T-helper 22 cell (primary cell): Measurements from ENCODE around the gene RNF169.
"Not testable (repeated sequence)": the region's sequence is repeated elsewhere in the genome, so short reads cannot be mapped to it uniquely, and the experiment has no call there.

Experiments used
- DNase-seq: peaks from one replicate; pipeline ENCODE4 v3.0.0-alpha.2; 2020; ENCODE audit warnings: low read depth

The RNF169 gene

DNA sequence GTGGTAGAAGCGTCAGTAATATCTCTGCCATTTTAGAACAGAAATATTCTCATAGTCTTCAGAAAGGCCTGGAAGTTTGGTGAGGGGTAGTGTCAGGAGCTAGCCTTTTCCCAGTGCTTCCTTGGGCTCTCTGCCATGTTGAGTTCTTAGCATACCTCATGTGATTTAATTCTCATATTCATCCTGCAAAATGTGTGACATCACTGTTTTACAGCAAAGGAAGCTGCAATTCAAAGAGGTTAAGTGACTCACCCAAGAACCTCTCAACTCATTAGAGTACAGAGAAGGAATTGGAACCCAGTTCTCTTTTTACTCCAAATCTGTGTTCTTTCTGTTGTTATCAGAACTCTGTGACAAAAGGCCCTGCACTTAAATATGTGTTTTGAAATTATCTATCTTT, 72.1 kb downstream of the RNF169 start:
- DNase-seq, result no peak

DNA sequence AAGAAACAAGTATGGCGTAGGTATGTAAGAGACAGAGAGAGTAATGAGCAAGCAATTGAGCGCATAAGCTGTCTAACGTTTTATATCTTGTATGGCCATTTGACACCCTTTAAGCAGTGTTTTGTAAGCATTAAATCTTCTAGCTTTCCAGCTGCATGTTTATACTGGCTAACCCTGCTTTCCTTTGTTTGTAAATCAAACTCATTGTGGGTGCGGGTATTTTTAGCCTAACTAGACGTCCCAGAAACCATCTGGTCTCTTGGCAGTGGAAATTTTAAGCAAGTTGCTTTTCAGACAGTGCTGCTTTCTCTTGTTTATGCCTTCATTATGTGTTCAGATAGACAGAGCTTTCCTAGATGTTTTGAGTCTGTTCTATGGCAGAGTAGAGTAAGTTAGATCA, 73.5 kb downstream of the RNF169 start:
- DNase-seq, result no peak

DNA sequence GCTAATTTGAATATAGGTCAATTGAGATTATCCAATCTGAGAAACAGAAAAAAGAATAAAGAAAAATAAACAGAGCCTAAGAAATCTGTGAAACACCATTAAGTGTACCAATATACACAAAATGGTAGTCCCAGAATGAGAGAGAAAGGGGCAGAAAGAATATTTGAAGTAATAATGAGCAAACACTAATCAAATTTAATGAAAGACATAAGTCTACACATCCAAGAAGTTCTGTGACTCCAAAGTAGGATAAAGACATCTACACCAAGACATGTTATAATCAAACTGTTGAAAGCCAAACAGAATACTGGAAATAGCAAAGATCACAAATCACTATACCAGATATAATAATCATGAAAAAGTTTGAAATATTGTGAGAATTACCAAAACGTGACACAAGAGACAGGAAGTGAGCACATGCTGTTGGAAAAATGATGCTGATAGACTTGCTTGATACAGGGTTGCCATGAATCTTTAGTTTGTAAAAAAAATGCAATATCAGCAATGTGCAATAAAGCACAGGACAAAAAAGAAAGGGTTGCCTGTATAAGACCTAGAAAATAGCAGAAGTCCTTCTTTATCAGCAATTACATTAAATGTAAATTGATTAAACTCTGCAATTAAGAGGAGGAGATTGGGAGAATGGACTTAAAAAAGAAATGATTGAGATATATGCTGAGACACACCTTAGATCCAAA, 75.8 kb downstream of the RNF169 start:
- no peak for DNase-seq

DNA sequence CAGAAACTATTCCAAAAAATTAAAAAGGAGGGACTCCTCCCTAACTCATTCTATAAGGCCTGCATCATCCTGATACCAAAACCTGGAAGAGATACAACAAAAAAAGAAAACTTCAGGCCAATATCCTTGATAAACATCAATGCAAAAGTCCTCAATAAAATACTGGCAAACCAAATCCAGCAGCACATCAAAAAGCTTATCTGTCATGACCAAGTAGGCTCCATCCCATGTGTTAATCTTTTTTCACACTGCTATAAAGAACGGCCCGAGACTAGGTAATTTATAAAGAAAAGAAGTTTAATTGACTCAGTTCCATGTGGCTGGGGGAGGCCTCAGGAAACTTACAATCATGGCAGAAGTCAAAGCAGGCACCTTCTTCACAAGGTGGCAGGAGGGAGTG, 76.9 kb downstream of the RNF169 start:
- not testable (repeated sequence) for DNase-seq

DNA sequence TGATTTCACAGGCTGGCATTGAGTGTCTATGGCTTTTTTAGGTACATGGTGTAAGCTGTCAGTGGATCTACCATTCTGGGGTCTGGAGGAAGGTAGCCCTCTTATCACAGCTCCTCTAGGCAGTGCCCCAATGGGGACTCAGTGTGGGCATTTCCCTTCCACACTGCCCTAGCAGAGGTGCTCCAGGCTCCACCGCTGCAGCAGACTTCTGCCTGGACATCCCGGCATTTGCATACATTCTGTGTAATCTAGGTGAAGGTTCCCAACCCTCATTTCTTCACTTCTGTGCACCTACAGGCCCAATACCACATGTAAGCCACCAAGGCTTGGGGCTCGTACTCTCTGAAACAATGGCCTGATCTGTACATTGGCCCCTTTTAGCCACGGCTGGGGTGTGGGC, 78.3 kb downstream of the RNF169 start:
- no peak for DNase-seq

DNA sequence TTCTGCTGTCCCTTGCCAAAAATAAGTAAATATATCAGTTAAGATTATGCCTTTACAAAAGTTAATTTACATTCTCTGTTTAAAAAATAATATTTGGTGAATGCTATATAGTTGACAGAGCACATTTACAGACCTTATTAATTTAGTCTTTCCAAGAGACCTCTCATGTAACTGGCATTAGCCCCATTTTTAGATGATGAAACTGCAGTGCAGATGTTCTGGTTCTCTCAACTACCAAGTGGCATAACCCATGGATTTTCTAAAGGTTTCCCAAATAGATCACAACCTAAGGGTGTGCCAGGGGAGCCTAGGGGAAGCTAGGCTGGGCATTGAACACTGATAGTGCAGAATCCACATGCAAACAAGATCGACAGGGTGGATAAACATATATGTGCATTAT, 88.5 kb downstream of the RNF169 start:
- no peak for DNase-seq

DNA sequence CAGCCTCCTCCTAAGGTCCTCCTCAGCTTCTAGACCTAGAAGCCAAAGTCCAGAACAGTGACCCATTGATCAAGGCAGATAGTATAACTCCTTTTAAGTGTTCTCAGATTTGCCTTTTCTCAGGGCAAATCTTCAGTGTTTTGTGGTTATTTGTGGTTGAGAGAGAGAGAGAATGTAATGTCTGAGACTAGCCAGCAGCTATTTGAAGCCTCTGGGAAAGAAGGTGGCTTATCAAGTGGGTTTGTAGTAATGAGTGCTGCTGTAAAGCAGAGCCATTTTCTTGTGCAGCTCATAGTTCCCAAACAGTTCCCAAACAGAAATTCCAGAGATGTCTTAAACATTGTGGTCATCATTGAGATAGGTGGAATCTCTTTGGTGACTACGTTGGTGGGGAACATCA, 89.5 kb downstream of the RNF169 start:
- no peak for DNase-seq

DNA sequence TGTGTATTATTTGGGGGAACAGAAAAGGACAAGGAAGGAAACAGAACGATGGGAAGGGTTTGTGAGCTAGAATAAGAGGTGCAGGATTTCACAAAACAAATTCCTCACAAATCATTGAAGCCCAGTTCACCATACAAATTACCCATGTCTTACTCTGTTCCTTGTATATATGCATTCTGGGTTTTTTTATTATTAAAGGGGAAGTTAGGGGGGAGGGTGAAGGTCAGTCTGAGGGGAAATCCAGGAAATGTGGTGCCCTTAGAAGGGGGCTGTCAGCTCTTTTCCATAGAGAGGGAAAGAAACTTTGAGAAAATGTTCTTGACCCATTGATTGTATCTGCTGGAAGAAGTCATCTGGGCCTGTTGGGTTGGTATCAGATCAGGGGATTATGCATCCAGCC, 90.8 kb downstream of the RNF169 start:
- no peak for DNase-seq

DNA sequence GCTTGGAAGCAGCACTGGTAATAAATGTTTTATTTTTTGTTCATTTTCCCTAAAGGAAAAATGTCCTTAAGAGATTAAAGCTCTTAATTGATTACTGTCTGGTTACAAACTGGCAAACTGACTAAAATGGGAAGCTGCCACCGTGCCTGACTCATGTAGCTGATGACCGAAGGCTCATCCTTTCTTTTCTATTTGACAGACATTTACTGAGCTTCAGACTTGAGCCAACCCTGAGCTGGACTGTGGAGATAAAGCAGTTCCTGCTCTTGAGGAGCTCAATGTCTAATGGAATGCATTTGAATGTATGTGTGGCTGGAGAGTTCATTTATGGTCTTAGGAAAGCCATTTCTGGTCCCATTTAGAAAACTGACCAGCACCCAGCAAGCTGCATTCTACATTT, 91.3 kb downstream of the RNF169 start:
- DNase-seq, result no peak

DNA sequence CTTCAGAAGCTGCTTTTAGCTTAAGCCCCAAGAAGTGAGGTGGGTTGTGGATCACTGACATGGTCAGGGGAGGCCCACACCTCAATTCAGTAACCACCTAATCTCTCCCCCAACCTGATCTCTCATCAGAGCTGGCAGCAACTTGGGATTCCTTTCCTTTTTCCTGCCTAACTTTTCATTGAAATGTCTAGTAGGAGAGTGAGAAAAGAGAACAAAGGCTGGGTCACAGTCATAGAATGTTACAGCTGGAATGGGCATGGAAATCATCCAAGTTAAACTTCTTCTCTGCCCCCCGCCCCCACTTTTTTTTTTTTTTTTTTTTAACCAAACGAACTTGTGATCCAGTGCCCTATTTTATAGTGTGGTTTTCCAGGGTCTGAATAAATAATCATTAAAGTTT, 91.8 kb downstream of the RNF169 start:
- no peak for DNase-seq

DNA sequence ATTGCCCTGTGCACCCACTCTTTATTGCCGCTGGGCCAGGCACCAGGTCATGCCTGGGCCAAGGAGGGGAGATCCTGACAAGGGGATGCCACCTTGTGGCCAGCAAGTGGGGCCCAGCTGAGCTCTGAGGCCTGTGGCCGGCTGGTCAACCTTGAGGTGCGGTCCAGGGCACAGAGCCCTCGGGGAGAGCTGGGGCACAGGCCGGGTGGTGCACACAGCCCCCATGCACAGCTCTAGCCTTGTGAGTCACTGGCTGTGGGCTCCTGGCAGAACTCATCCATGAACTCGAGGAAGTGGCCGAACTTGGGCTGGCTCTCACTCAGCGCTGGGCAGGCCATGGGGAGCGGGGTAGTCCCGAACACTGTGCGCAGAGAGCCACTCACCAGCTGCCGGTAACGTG, 94.3 kb downstream of the RNF169 start:
- no peak for DNase-seq

DNA sequence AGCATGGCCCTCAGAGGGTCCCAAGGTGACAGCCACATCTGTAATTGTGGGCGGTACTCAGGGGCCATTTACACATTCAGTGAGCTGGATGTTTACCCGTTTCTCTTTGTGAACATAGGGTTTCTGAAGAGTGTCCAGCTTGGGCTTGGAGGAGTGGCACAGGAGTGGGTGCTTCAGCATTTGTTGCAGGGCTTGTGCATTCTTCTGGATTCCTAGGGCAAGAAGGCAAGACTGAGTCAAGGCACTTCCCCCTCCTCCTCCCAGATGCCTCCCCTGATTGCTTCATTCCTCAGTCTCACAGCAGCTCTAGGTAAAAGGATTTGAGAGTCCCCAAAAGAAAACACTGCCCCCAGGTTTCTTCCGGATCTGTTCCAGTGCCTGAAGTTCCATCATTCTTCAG, 95.4 kb downstream of the RNF169 start:
- no peak for DNase-seq

DNA sequence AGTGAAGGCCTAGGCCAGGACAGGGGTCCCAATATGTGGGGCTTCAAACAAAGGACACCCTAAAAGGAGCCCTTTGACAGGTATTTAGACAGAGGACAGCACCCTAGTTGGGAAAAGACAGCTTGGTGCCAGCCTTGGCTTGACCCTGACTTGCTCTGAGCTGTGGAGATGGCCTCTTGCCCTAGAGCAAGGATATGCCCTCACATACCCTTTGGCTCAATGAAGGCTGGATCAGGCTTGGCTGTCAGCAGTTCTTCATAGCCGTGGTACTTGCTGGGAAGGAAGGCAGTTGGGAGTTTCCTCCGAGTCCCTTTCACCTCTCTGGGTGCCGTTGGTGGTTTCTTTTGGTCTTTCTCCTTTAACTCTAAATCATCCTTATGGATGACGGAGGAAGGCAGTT, 96.2 kb downstream of the RNF169 start:
- DNase-seq, result no peak

DNA sequence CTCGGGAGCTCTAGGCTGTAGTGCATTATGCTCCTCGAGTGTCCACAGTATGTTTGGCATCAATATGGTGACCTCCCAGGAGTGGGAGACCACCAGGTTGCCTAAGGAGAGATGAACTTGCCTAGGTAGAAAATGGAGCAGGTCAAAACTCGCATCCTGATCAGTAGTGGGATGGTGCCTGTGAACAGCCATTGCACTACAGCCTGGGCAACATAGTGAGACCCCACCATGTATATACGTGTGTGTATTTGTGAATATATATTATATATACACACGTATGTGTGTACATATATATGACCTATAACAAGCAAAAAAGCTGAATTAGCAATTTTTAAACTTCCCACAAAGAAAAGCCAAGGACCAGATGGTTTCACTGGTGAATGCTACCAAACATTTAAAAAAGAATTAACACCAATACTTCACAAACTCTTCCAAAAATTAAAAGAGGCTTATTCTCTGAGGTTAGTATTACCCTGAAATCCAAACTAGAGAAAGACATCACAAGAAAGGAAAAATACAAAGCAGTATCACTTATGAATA, 97.4 kb downstream of the RNF169 start:
- no peak for DNase-seq

DNA sequence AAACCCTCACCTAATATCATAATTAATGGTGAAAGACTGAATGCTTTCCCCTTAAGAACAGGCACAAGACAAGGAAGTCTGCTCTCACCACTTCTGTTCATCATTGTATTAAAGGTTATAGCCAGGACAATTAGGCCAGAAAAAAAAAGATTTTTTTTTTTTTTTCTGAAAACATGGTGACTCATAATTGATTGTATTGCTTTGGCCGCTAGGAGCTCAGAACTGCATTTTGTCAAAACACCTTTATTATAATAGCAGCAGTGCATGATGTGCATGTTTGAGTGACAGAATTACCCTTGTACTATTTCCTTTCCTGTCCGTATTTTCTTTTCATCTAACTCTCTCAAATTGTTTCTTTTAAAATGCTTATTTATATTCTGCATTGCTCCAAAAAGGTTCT, 98.1 kb downstream of the RNF169 start:
- no peak for DNase-seq

DNA sequence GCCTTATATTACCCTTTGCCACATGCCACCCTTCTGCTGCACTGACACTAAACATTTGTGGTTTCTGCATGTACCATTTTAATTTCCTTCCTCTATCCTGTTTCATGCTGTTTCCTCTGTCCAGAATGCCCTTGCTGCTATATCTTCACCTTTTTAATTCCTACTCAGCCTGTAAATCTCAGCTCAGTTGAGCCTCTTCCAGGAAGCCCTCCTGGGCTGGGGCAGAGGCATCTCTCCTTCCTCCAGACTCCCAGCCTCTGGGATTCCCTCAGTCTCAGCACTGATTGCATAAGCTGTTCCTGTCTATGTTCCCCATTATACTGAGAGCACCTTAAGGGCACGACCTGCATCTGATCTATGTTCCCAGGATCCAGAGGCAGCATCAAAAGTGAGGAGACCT, 98.7 kb downstream of the RNF169 start:
- DNase-seq, result no peak

DNA sequence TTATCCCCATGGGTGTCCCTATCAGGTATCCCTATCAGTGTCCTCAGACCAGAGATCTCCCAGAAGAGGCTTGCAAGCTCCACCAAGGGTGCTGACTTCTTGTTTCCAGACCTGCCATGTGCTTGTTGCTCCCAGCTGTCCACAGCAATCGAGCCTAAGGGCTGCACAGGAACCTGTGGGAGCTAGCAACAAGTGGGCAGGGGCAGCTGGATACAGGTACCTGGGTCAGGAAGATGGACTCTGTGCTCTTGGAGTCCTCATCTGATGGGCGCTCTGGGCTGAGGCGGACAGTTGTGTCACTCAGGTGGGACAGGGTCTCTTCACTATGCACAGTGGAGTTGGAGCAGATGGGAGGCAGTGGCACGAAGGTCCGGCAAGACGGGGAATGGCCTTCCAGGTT, 99.2 kb downstream of the RNF169 start:
- DNase-seq, result no peak

DNA sequence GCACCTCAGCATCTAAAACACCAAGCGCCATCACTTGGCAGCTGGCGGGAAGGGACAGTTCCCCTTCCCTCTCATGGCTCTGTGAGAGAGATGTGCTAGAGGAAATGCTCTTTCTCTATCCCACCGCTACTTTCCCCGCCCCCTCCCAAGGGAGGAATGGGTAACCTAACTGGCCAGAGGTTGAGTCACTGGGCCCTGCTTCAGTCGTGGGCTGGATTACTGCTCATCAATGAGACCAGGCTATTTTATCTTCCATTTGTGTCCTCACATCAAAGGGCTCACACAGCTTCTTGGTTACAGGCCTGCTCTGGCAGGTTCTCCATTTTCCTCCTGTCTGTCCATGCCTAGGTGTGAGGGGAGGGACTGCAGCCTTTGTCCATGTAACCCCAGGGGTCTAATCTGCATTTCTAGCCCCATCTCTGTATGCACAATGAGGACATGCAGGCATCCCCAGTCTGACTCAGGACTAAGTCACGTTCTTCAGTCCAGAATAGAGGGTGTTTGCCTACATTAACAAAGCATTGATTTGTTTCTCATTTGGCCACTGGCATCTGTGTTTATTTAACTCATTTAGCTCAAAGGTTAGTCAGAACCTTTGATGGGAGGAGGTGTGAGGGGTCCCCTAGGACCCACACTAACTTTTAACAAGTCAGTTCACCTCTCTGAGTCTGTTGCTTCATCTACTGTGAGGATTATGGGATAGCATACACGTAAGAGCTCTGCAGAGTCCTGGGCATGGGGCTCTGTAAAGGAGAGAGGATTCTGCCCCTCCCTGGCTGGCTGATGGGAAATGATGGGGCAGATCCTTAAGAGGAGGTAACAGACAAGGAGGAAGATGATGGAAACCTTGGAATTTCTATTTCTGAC, 101.1 kb downstream of the RNF169 start:
- DNase-seq, result no peak

DNA sequence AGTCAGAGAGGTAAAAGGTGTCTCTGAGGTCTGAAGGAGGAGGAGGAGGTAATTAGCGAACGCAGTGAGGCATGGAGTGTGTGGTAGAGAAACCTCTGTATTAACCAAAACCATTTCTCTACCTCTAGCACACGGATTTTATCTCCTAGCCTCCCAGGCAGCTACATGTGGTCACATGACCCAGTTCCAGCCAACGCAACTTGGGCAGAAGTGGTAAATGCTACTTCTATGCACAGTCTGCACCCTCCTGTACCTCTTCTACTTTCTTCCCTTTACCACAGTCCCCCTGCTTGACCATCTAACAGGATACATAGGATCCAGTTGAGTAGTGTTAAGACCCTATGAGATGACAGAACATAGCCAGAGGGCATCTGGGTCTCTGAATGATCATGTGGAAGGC, 104.6 kb downstream of the RNF169 start:
- DNase-seq, result no peak

DNA sequence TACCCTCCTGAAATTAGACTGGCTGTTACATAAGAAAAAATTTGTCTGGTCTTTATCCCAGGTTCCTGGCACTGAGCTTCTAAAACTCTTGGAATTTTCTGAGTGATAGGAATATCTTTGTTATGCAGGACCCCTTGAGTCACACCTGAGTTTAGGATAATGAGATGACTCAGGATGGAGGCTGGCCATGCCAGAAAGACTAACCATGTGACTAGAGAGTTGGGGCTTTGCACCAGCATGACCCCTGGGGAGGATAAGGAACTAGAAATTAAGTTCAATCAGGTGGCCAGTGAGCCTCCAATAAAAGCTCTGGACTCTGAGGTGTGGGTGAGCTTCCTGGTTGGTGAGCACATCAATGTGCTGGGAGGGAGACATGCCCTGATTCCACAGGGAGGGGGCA, 112.1 kb downstream of the RNF169 start:
- DNase-seq, result no peak

DNA sequence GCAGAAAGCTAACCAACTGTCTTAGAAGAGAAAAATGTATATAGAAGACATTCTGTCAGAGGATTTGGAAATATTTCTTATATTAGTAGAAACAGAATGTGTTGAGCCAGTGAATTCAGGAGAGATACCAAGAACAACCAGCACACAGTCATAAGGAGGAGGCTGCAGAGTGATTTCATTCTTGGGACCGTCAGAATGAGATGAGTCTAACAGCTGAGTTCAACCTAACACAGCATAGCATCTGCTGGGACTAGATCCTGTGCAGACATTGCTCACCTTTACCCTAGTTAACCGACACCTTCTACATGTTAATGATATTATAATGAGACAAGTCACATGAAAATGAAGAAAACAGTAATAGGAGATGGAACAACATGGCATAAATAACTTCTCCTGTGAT, 114.8 kb downstream of the RNF169 start:
- no peak for DNase-seq

DNA sequence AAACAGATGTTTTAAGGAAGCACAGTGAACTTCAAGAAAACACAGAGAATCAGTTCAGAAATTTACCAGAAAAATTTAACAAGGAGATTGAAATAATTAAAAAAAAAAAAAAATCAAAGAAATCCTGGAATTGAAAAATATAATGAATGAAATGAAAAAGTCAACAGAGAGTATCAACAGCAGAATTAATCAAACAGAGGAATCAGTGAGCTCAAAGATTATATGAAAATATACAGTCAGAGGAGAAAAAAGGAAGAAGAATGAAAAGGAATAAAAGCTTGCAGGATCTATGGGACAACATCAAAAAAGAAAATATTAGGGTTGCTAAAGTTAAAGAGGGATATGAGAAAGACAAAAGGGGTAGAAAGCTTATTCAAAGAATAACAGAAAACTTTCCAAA, 117.9 kb downstream of the RNF169 start:
- DNase-seq, result no peak

DNA sequence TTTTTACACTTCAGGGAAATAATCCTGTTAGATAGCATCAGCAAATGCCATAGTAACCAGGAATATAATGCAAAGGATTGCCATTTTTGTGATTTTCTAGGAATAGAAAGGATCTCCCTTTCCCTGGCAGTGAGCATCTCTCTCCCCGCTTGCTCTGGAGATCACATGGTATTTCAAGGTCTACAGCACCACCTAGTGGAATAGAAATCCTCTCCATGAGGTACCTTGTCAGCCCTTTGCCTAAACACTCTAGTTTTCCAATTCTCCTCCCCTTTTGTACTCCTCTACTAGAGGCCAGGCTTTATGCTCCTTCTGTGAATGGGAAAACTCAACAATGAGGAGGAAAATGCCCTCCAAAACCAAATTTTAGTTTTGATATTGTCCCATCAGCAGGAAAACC, 121.8 kb downstream of the RNF169 start:
- DNase-seq, result no peak

DNA sequence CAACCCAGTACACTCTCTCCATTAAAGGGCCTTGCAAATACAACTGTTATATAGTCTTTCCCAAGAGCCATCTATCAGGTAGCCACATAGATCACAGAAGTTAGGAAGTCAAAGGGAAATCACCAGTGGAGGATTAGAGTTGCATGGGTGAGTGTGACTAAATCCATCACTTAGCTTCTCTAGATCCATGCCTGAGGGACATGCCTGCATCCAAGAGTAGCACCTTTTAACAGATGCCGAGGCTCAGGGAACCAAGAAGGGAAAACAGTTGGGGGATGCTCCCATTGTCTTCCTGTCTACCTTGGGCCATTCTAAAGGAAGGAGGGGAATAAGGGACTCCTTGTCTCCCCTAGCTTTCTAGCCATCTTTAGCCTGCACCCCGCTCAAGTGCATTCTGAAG, 122.4 kb downstream of the RNF169 start:
- DNase-seq, result no peak
